Activated CD4-positive, alpha-beta T cell treated with anti-CD3 and anti-CD28 coated beads, Interleukin-10, Interleukin-2, amounts not matched to agents 100 ng/mL and 50 ng/mL, durations not matched to agents 16 hours and 8 hours (primary cell): Measurements from ENCODE around the gene DEFB121.
A peak's percentile ranks its signal among the peaks of the same experiment; 100 is the strongest.
"Not testable (repeated sequence)": the region's sequence is repeated elsewhere in the genome, so short reads cannot be mapped to it uniquely, and the experiment has no call there.

Experiments used
- DNase-seq: peaks from one replicate; pipeline ENCODE4 v3.0.0-alpha.2; 2020

The DEFB121 gene, protein sequence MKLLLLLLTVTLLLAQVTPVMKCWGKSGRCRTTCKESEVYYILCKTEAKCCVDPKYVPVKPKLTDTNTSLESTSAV

GRCh38 chr20:31406115-31406514, at the start of gene DEFB121:
Gene DEFB121 (minus strand): TSS chr20:31406215. CDS start chr20:31406152, 63 bp downstream.
- no peak for DNase-seq

DNA sequence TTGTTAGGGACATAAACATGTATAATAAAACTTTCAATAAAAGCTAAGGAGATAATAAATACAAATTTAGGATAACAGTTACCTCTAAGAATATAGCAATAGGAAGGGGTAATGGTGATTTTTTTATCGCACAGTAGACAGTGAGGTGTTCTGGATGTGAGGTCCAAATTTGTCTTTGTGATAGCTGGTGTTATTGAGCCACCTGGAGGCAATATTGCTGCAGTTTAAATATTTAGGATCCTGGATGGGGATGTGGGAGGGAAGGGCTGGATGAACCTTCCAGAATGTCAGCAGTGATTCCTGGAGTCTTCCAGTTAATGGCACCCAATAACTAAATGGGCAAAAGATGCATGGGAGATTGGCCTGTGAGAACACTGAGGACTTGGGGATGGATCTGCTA, 48.3 kb upstream of the DEFB121 start:
- DNase-seq, result no peak

DNA sequence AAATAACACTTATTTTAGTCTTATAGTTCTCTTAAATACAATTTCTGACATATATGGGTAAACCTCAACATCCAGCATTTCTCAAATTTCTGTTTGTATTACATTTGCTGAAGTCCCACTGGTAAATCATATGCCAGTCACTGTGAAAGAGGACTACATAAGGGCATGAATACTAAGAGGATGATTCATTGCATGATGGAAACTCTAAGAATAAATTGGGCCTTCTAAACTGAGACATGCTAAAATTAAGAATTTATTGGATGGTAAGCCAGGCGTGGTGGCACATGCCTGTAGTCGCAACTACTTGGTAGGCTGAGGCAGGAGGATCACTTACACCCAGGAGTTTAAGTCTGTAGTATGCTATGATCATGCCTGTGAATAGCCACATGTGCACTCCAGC, 46.6 kb upstream of the DEFB121 start:
- no peak for DNase-seq

GRCh38 chr20:31449511-31450414, 43.7 kb upstream of the DEFB121 start:
- no peak for DNase-seq

DNA sequence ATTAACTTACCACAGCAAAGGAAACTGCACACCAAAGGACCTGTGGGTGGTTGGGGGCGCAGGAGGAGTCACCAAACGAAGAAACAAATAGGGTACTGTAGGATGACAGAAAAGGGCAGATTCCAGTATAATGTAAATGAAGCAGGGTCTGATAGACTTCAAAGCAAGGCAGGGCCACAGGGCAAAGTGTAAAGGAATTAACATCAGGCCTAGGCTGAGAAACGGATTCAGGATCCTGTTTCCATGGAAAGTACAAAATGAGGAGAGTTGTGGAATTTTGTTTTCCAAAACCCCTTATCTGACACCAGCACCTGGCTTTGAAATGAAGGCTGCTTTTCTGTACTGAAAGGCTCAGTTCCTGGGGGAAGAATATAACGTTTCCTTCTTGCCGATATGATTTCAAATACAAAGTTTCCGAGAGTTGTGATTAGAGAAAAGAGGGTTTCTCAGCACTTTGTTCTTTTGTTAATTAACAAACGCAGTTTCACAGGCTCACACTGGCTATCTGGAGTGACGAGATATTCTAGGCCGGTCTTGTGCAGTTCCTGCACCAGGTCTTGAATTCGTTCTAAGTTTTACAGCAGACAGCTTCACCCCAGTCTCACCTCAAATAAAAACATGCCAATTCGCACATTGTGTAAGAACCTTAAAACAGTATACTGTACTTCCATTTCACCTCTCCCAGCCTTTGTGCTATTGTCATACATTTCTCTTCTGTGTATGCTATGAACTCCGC, 40.2 kb upstream of the DEFB121 start:
- no peak for DNase-seq

GRCh38 chr20:31440012-31440659, 34.1 kb upstream of the DEFB121 start, which contains the start of gene DEFB123:
Gene DEFB123 (plus strand): TSS chr20:31440632. CDS start chr20:31440699, 67 bp downstream.
- DNase-seq, result peak; percentile 5

DNA sequence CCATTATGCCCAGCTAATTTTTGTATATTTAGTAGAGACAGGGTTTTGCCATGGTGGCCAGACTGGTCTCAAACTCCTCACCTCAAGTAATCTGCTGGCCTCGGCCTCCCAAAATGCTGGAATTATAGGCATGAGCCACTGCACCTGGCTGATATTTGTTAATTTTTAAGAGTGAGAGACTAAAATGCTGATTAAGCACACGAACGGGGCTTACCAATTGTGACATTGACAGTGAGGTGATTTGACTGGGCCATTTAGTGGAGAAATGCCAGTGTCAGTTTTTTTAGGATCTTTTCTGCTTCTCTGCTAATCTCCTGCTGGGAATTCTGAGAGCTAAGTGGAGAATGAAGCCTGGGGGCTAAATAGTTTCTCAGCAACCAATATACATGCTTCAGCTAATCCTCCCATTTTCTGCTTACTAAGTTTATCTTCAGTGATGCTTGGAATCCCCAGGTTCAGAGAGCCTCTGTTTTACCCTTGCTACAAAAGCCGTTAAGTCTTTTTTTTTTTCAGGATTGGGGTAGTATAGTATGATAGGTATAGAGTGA, 24.6 kb upstream of the DEFB121 start:
- DNase-seq, result no peak

- DNase-seq, result not testable (repeated sequence)
These were observed 21.6 kb upstream of the DEFB121 start for GRCh38 chr20:31427576-31427975.

GRCh38 chr20:31426891-31427551, 21.0 kb upstream of the DEFB121 start:
- DNase-seq, result not testable (repeated sequence)

DNA sequence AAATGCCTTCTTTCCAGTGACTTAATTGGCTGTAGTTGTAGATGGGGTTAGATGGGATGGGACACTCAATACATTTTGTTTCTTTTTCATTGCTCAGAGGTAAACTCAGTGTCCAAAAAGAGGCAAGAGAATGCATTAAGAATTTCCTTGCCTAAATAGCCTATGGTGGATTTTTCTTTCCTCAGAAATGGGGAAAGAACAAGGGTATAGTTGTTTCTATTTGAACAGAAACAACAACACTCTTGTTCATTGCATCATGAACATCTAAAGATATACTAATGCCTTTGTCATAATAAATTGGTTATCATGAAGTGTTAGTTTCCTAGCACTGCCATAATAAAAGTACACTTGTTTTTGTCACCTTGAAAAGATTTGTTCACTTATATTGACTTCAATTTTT, 19.8 kb upstream of the DEFB121 start:
- DNase-seq, result no peak

DNA sequence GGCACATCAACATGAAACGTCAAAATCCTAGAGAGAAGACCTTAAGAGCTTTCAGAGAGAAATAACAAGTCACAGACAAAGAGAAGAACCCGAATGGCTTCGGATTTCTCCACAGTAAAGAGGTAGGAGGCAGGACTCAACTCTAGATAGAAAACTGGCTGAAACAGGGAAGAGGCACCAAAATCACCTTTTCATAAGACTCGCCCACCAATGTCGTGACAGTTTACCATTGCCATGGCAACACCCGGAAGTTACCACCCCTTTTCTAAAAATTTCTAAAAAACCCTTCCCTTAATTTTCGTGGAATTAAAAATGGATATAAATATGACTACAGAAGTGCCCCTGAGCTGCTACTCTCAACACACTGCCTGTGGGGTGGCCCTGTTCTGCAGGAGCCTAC, 12.3 kb upstream of the DEFB121 start:
- DNase-seq, result no peak

DNA sequence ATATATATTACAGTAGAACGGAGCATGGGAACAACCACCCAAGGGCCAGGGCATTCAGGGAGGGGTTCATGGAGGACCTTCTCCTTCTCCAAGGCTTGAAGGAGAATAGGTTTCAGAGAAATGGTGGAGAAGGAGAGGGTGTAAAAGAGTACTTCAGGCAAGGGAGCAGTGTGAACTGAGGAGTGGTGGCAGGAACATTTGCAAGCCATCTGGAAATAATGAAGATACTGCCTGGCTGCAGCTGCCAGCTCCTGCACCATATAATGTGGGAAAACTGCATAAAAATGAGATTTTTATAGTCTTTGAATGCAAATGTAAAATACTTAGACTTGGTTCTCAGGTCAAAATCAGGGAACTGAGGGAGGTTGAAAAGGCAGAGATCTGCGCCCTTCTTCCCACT, 9.6 kb upstream of the DEFB121 start:
- no peak for DNase-seq

DNA sequence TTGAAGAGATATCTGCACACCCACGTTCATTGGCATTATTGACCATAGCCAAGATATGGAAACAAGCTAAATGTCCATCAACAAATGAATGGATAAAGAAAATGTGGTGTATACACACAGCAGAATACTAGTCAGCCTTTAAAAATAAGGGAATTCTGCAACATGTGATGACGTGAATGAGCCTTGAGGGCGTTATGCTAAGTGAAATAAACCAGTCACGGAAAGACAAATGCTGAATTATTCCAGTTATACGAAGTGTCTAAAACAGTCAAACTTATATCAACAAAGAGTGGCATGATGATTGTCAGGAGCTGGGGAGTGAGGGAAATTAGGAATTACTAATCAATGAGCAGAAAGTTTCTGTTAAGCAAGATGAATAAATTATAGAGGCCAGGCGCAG, 8.4 kb upstream of the DEFB121 start:
- DNase-seq, result no peak

- DNase-seq, result no peak
These were observed 4.0 kb upstream of the DEFB121 start for GRCh38 chr20:31410011-31410410.

GRCh38 chr20:31403886-31404285, 2.1 kb downstream of the DEFB121 start:
- DNase-seq, result no peak

DNA sequence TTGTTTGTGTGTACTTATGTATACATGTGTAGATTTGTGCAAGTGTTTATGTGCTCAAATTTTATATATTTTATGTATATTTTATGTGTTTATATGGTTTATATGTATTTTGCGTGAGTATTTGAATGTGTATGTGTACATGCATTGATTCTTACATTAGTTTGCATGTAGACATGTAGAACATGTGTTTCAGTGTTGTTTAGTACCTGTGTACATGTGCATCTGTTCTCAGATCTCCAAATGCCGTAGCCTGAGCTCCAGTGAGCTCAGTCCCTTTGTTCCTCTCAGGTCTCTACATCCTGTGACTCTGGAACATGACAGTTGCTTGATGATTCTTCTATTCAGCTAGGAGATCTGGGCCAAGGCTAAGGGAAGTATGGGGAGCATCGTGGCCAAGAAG, 11.1 kb downstream of the DEFB121 start:
- DNase-seq, result no peak

- no peak for DNase-seq
These were observed 13.2 kb downstream of the DEFB121 start for GRCh38 chr20:31392836-31393235.

GRCh38 chr20:31390490-31390889, 15.5 kb downstream of the DEFB121 start, which contains the start of gene DEFB119:
Gene DEFB119 (minus strand): TSS chr20:31390590. CDS start chr20:31390483, 107 bp downstream.
- DNase-seq, result no peak

DNA sequence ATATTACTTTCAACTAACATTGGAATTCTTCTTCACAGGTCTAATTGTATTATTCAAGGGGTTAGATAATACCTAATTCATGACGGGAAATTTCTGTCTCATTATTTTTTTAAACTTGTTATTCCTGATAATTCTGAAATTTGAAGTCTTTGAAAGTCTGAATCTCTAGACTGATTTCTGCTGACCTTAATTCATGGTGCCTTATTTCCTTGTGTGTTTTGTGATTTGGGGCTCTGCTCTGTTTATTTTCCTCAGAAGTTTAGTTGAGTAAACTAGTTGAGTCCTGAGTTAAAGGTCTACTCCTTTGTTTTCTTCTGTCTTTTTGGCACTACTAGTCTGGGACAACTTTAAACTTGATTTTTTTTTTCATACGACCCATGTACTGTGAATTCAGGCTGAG, 31.7 kb downstream of the DEFB121 start:
- DNase-seq, result no peak

DNA sequence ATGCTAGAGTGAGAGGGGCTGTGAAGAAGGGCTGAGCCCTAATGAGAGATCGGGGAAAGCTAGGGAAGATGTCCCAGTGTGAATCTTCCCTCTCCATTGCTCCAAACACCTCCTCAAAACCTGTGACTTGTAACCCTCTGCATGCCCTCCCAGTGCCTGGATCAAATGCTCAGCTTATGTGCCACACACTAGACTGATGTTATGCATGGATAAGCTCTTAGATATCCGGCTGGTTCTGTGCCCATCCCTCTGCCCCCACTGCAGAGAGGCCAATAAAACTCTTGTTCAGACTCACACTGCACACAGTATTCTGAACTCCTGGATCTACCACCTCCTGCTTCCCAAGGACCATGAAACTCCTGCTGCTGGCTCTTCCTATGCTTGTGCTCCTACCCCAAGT, 37.7 kb downstream of the DEFB121 start, which contains the start of gene DEFB118:
TSS of gene DEFB118 (plus strand) at position 301 of the 400 bp plus-strand sequence. CDS start at position 351, 50 bp downstream.
- DNase-seq, result no peak

DNA sequence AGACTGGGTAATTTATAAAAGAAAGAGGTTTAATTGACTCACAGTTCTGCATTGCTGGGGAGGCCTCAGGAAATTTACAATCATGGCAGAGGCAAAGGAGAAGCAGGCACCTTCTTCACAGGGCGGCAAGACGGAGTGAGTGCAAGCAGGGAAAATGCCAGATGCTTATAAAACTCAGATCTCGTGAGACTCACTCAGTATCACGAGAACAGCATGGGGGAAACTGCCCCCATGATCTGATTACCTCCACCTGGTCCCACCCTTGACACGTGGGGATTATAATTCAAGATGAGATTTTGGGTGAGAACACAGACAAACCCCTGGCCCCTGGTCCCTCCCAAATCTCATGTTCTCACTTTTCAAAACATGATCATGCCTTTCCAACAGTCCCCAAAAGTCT, 41.7 kb downstream of the DEFB121 start:
- not testable (repeated sequence) for DNase-seq

GRCh38 chr20:31363295-31363694, 42.7 kb downstream of the DEFB121 start:
- no peak for DNase-seq
